ENCODE results near the gene IL15RA. TPM values are rescaled to one million over a fixed set of nuclear protein-coding genes. Genes with fewer than 3 reads are reported as not detected.

IL15RA gene
- total and polyA plus RNA-seq, 9 donors, result 0.96 to 4.9 (median 1.5) TPM

GRCh38 chr10:5932345-5932744, 45.0 kb downstream of the IL15RA start:
- Histone ChIP-seq H3K27me3 (ENCODE audit: control insufficient read depth, insufficient read depth, low read length) (no peaks in the 10 kb centered on the region), H3K4me3 (ENCODE audit: low read length) (no peak overlapping the region), H3K27ac (ENCODE audit: low read length) (no peak overlapping the region), H3K9me3 (replicated peaks; ENCODE audit: control insufficient read depth, low read depth, low read length) (no peaks in the 10 kb centered on the region), H3K36me3 (ENCODE audit: control insufficient read depth, insufficient read depth, low read length) (peaks cover 65% of the 10 kb centered on the region), H3K4me1 (ENCODE audit: control insufficient read depth, insufficient read depth, low read length) (peaks cover 2% of the 10 kb centered on the region)
- 84% methylated on average over 5 of the region's 5 CpGs for WGBS (ENCODE audit: insufficient coverage)
- no peak for DNase-seq

GRCh38 chr10:5930272-5930671, 47.1 kb downstream of the IL15RA start:
- H3K9me3 ChIP-seq (replicated peaks; ENCODE audit: control insufficient read depth, low read depth, low read length), result no peaks in the 10 kb centered on the region
- no peak overlapping the region for H3K27ac ChIP-seq (ENCODE audit: low read length)
- H3K36me3 ChIP-seq (ENCODE audit: control insufficient read depth, insufficient read depth, low read length), result peaks cover 62% of the 10 kb centered on the region
- H3K27me3 ChIP-seq (ENCODE audit: control insufficient read depth, insufficient read depth, low read length), result no peaks in the 10 kb centered on the region
- DNase-seq, result no peak
- 87% methylated on average over 4 of the region's 11 CpGs for WGBS (ENCODE audit: insufficient coverage)
- no peak overlapping the region for H3K4me3 ChIP-seq (ENCODE audit: low read length)
- peaks cover 5% of the 10 kb centered on the region for H3K4me1 ChIP-seq (ENCODE audit: control insufficient read depth, insufficient read depth, low read length)

GRCh38 chr10:5929442-5929841, 47.9 kb downstream of the IL15RA start:
- Histone ChIP-seq H3K4me1 (ENCODE audit: control insufficient read depth, insufficient read depth, low read length) (peaks cover 5% of the 10 kb centered on the region), H3K9me3 (replicated peaks; ENCODE audit: control insufficient read depth, low read depth, low read length) (no peaks in the 10 kb centered on the region), H3K4me3 (ENCODE audit: low read length) (no peak overlapping the region), H3K36me3 (ENCODE audit: control insufficient read depth, insufficient read depth, low read length) (peaks cover 62% of the 10 kb centered on the region), H3K27ac (ENCODE audit: low read length) (no peak overlapping the region), H3K27me3 (ENCODE audit: control insufficient read depth, insufficient read depth, low read length) (no peaks in the 10 kb centered on the region)
- WGBS (ENCODE audit: insufficient coverage), result 69% methylated on average over 4 of the region's 8 CpGs
- DNase-seq, result no peak

GRCh38 chr10:5927306-5927705, 50.0 kb downstream of the IL15RA start:
- peak; percentile 85 for DNase-seq
- WGBS (ENCODE audit: insufficient coverage), result 68% methylated on average over 3 of the region's 8 CpGs
- H3K36me3 ChIP-seq (ENCODE audit: control insufficient read depth, insufficient read depth, low read length), result peaks cover 72% of the 10 kb centered on the region
- H3K27ac ChIP-seq (ENCODE audit: low read length), result no peak overlapping the region
- H3K4me1 ChIP-seq (ENCODE audit: control insufficient read depth, insufficient read depth, low read length), result peaks cover 5% of the 10 kb centered on the region
- H3K27me3 ChIP-seq (ENCODE audit: control insufficient read depth, insufficient read depth, low read length), result no peaks in the 10 kb centered on the region
- no peak overlapping the region for H3K4me3 ChIP-seq (ENCODE audit: low read length)
- no peaks in the 10 kb centered on the region for H3K9me3 ChIP-seq (replicated peaks; ENCODE audit: control insufficient read depth, low read depth, low read length)

- H3K4me3 ChIP-seq (ENCODE audit: low read length), result no peak overlapping the region
- 64% methylated on average over 3 of the region's 10 CpGs for WGBS (ENCODE audit: insufficient coverage)
- H3K36me3 ChIP-seq (ENCODE audit: control insufficient read depth, insufficient read depth, low read length), result peaks cover 83% of the 10 kb centered on the region
- H3K27me3 ChIP-seq (ENCODE audit: control insufficient read depth, insufficient read depth, low read length), result no peaks in the 10 kb centered on the region
- peaks cover 5% of the 10 kb centered on the region for H3K4me1 ChIP-seq (ENCODE audit: control insufficient read depth, insufficient read depth, low read length)
- H3K27ac ChIP-seq (ENCODE audit: low read length), result no peak overlapping the region
- no peak for DNase-seq
- no peaks in the 10 kb centered on the region for H3K9me3 ChIP-seq (replicated peaks; ENCODE audit: control insufficient read depth, low read depth, low read length)
Observed at GRCh38 chr10:5924889-5925288, 52.5 kb downstream of the IL15RA start.

GRCh38 chr10:5921746-5922145, 55.6 kb downstream of the IL15RA start:
- H3K27me3 ChIP-seq (ENCODE audit: control insufficient read depth, insufficient read depth, low read length), result no peaks in the 10 kb centered on the region
- no peak overlapping the region for H3K27ac ChIP-seq (ENCODE audit: low read length)
- no peak for DNase-seq
- 100% methylated on average over 2 of the region's 5 CpGs for WGBS (ENCODE audit: insufficient coverage)
- H3K4me3 ChIP-seq (ENCODE audit: low read length), result no peak overlapping the region
- H3K36me3 ChIP-seq (ENCODE audit: control insufficient read depth, insufficient read depth, low read length), result peaks cover 88% of the 10 kb centered on the region
- H3K4me1 ChIP-seq (ENCODE audit: control insufficient read depth, insufficient read depth, low read length), result peaks cover under 1% of the 10 kb centered on the region
- no peaks in the 10 kb centered on the region for H3K9me3 ChIP-seq (replicated peaks; ENCODE audit: control insufficient read depth, low read depth, low read length)

- H3K4me1 ChIP-seq (ENCODE audit: control insufficient read depth, insufficient read depth, low read length), result no peaks in the 10 kb centered on the region
- H3K27ac ChIP-seq (ENCODE audit: low read length), result no peak overlapping the region
- no peak for DNase-seq
- H3K9me3 ChIP-seq (replicated peaks; ENCODE audit: control insufficient read depth, low read depth, low read length), result no peaks in the 10 kb centered on the region
- no CpG with 5 or more reads among the region's 7 CpGs for WGBS (ENCODE audit: insufficient coverage)
- no peaks in the 10 kb centered on the region for H3K27me3 ChIP-seq (ENCODE audit: control insufficient read depth, insufficient read depth, low read length)
- H3K4me3 ChIP-seq (ENCODE audit: low read length), result no peak overlapping the region
- H3K36me3 ChIP-seq (ENCODE audit: control insufficient read depth, insufficient read depth, low read length), result peaks cover 92% of the 10 kb centered on the region
Observed at GRCh38 chr10:5919568-5919967, 57.8 kb downstream of the IL15RA start.

GRCh38 chr10:5918763-5919162, 58.6 kb downstream of the IL15RA start:
- H3K27ac ChIP-seq (ENCODE audit: low read length), result no peak overlapping the region
- H3K4me1 ChIP-seq (ENCODE audit: control insufficient read depth, insufficient read depth, low read length), result no peaks in the 10 kb centered on the region
- DNase-seq, result no peak
- peaks cover 92% of the 10 kb centered on the region for H3K36me3 ChIP-seq (ENCODE audit: control insufficient read depth, insufficient read depth, low read length)
- no peaks in the 10 kb centered on the region for H3K9me3 ChIP-seq (replicated peaks; ENCODE audit: control insufficient read depth, low read depth, low read length)
- no peaks in the 10 kb centered on the region for H3K27me3 ChIP-seq (ENCODE audit: control insufficient read depth, insufficient read depth, low read length)
- no peak overlapping the region for H3K4me3 ChIP-seq (ENCODE audit: low read length)
- WGBS (ENCODE audit: insufficient coverage), result 100% methylated on average over 1 of the region's 4 CpGs

GRCh38 chr10:5917305-5917704, 60.0 kb downstream of the IL15RA start:
- Histone ChIP-seq H3K27me3 (ENCODE audit: control insufficient read depth, insufficient read depth, low read length) (no peaks in the 10 kb centered on the region), H3K36me3 (ENCODE audit: control insufficient read depth, insufficient read depth, low read length) (peaks cover 91% of the 10 kb centered on the region), H3K27ac (ENCODE audit: low read length) (no peak overlapping the region), H3K4me3 (ENCODE audit: low read length) (no peak overlapping the region), H3K9me3 (replicated peaks; ENCODE audit: control insufficient read depth, low read depth, low read length) (no peaks in the 10 kb centered on the region), H3K4me1 (ENCODE audit: control insufficient read depth, insufficient read depth, low read length) (no peaks in the 10 kb centered on the region)
- WGBS (ENCODE audit: insufficient coverage), result 96% methylated on average over 13 of the region's 13 CpGs
- DNase-seq, result no peak

- peaks cover 94% of the 10 kb centered on the region for H3K36me3 ChIP-seq (ENCODE audit: control insufficient read depth, insufficient read depth, low read length)
- no peak overlapping the region for H3K4me3 ChIP-seq (ENCODE audit: low read length)
- H3K9me3 ChIP-seq (replicated peaks; ENCODE audit: control insufficient read depth, low read depth, low read length), result no peaks in the 10 kb centered on the region
- no peak overlapping the region for H3K27ac ChIP-seq (ENCODE audit: low read length)
- DNase-seq, result no peak
- whole genome bisulfite sequencing (ENCODE audit: insufficient coverage), result 87% methylated on average over 9 of the region's 14 CpGs
- H3K4me1 ChIP-seq (ENCODE audit: control insufficient read depth, insufficient read depth, low read length), result peaks cover 9% of the 10 kb centered on the region
- H3K27me3 ChIP-seq (ENCODE audit: control insufficient read depth, insufficient read depth, low read length), result no peaks in the 10 kb centered on the region
Observed at GRCh38 chr10:5915451-5915850, 61.9 kb downstream of the IL15RA start.

GRCh38 chr10:5913736-5914135, 63.6 kb downstream of the IL15RA start:
- WGBS (ENCODE audit: insufficient coverage), result no CpG with 5 or more reads among the region's 4 CpGs
- no peaks in the 10 kb centered on the region for H3K9me3 ChIP-seq (replicated peaks; ENCODE audit: control insufficient read depth, low read depth, low read length)
- no peak overlapping the region for H3K27ac ChIP-seq (ENCODE audit: low read length)
- H3K4me3 ChIP-seq (ENCODE audit: low read length), result no peak overlapping the region
- H3K27me3 ChIP-seq (ENCODE audit: control insufficient read depth, insufficient read depth, low read length), result no peaks in the 10 kb centered on the region
- H3K36me3 ChIP-seq (ENCODE audit: control insufficient read depth, insufficient read depth, low read length), result peaks cover 92% of the 10 kb centered on the region
- H3K4me1 ChIP-seq (ENCODE audit: control insufficient read depth, insufficient read depth, low read length), result peaks cover 11% of the 10 kb centered on the region
- DNase-seq, result no peak
